Measurements from ENCODE around the gene PARVG.

PARVG gene

DNA sequence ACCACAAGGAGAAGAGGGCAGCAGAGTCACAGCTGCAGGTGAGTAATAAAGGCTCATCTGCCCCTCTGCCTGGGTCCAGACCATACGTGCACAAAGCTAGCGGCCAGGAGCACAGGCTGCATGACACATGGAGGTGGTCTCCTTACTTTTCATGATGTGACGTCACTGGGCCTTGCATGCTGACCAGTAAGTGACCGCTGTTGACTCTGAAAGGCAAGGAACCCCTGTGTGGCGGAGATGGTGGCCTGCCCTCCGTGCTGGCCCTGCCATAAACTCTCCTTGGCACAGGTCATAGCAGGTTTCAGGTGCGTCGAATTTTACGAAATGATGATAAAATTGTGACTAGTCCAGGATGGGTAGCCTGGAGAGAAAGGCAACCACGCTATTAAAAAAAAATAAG lies 7.6 kb upstream of the PARVG start:
- Histone ChIP-seq H3K4me3 (replicated peaks; ENCODE audit: insufficient read depth, low read length) (peak overlapping the region; percentile 52), H3K27ac (replicated peaks) (peak overlapping the region; percentile 96), H3K27me3 (ENCODE audit: insufficient read depth, poor library complexity, severe bottlenecking) (no peaks in the 10 kb centered on the region)
- TF ChIP-seq GABPA (IDR thresholded peaks at IDR 0.05; ENCODE audit: low read depth) = no peak
- TF ChIP-seq POLR2AphosphoS5 (IDR thresholded peaks at IDR 0.05; ENCODE audit: low read depth) = no peak; the same call in 1 of the 2 replicates
- no peak for TF ChIP-seq SPI1 (IDR thresholded peaks at IDR 0.05; ENCODE audit: borderline replicate concordance, low read depth)
- TF ChIP-seq, protein P1, sequence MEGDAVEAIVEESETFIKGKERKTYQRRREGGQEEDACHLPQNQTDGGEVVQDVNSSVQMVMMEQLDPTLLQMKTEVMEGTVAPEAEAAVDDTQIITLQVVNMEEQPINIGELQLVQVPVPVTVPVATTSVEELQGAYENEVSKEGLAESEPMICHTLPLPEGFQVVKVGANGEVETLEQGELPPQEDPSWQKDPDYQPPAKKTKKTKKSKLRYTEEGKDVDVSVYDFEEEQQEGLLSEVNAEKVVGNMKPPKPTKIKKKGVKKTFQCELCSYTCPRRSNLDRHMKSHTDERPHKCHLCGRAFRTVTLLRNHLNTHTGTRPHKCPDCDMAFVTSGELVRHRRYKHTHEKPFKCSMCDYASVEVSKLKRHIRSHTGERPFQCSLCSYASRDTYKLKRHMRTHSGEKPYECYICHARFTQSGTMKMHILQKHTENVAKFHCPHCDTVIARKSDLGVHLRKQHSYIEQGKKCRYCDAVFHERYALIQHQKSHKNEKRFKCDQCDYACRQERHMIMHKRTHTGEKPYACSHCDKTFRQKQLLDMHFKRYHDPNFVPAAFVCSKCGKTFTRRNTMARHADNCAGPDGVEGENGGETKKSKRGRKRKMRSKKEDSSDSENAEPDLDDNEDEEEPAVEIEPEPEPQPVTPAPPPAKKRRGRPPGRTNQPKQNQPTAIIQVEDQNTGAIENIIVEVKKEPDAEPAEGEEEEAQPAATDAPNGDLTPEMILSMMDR (IDR thresholded peaks at IDR 0.05; ENCODE audit: insufficient read depth, low read length) = no peak
- TF ChIP-seq, protein P2, sequence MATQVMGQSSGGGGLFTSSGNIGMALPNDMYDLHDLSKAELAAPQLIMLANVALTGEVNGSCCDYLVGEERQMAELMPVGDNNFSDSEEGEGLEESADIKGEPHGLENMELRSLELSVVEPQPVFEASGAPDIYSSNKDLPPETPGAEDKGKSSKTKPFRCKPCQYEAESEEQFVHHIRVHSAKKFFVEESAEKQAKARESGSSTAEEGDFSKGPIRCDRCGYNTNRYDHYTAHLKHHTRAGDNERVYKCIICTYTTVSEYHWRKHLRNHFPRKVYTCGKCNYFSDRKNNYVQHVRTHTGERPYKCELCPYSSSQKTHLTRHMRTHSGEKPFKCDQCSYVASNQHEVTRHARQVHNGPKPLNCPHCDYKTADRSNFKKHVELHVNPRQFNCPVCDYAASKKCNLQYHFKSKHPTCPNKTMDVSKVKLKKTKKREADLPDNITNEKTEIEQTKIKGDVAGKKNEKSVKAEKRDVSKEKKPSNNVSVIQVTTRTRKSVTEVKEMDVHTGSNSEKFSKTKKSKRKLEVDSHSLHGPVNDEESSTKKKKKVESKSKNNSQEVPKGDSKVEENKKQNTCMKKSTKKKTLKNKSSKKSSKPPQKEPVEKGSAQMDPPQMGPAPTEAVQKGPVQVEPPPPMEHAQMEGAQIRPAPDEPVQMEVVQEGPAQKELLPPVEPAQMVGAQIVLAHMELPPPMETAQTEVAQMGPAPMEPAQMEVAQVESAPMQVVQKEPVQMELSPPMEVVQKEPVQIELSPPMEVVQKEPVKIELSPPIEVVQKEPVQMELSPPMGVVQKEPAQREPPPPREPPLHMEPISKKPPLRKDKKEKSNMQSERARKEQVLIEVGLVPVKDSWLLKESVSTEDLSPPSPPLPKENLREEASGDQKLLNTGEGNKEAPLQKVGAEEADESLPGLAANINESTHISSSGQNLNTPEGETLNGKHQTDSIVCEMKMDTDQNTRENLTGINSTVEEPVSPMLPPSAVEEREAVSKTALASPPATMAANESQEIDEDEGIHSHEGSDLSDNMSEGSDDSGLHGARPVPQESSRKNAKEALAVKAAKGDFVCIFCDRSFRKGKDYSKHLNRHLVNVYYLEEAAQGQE (IDR thresholded peaks at IDR 0.05; ENCODE audit: insufficient replicate concordance, low read depth) = no peak
- no peak for DNase-seq (ENCODE audit: low read depth in 1 of 2, low spot score in 1 of 2)

DNA sequence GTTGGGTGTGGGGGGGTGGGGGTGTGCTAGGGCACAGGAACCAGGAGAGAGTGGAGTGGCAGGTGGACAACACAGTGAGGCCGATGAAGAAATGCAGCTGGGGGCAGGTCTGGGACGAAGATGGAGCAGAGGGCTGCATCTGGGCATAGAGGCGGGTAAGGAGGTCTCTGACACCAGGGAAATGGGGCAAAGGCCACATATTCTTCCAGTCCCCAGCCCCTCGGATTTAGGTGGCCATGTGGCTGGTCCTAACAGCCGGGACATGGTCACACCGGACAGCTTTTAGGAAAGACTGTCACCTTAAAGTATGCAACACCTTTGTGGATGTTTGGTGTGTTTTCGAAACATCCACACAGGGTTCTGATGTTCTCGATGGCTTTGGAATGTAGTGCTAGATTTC lies 5.0 kb upstream of the PARVG start:
- Histone ChIP-seq H3K27me3 (ENCODE audit: insufficient read depth, poor library complexity, severe bottlenecking) (no peaks in the 10 kb centered on the region), H3K4me3 (replicated peaks; ENCODE audit: insufficient read depth, low read length) (no peak overlapping the region), H3K27ac (replicated peaks) (no peak overlapping the region)
- TF ChIP-seq POLR2AphosphoS5 (IDR thresholded peaks at IDR 0.05; ENCODE audit: low read depth) (no peak), SPI1 (IDR thresholded peaks at IDR 0.05; ENCODE audit: borderline replicate concordance, low read depth) (no peak), GABPA (IDR thresholded peaks at IDR 0.05; ENCODE audit: low read depth) (no peak)
- TF ChIP-seq, protein P1 (IDR thresholded peaks at IDR 0.05; ENCODE audit: insufficient read depth, low read length) = no peak
- TF ChIP-seq, protein P2 (IDR thresholded peaks at IDR 0.05; ENCODE audit: insufficient replicate concordance, low read depth) = no peak
- no peak for DNase-seq (ENCODE audit: low read depth in 1 of 2, low spot score in 1 of 2)

DNA sequence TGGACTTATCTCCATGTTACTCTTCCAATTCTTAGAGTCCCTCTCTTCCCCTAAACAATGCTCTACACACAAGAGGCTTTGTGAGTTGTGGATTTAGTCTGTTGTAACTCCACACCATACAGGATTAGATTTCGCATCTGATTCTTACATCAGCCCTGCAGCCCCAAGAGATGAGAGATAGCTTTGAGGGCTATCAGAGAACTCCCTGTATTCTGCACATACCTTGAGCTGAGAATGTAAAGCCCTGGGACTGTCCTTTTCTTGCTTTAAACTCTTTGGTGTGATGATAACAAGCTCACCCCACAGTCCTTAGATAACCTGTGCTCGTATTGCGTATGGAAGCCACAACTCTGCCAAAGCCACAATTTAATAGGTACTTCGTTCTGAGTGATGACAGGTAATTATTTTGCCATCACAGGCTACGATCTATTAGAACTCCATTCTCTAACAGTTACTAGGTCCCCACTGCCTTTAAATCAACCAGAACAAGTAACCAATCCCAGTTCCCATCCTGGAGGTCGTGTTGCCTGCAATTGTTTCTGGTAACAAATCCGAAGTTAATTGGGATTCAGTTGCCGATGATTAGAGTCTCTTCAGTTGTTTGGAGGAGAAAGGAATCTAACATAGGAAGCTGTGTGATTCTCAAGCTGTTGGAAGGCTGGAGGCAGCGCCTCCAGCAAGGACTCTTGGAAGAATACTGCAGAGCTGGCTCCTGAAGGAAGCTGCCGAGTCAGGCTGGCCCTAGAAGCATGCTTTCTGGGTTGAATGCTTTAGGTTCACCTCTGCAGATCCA lies 1.3 kb upstream of the PARVG start:
- DNase-seq (ENCODE audit: low read depth in 1 of 2, low spot score in 1 of 2) = no peak
- Histone ChIP-seq H3K27me3 (ENCODE audit: insufficient read depth, poor library complexity, severe bottlenecking) (no peaks in the 10 kb centered on the region), H3K27ac (replicated peaks) (peak overlapping the region; percentile 97), H3K4me3 (replicated peaks; ENCODE audit: insufficient read depth, low read length) (peak overlapping the region; percentile 74)
- TF ChIP-seq, protein P2 (IDR thresholded peaks at IDR 0.05; ENCODE audit: insufficient replicate concordance, low read depth) = no peak
- TF ChIP-seq GABPA (IDR thresholded peaks at IDR 0.05; ENCODE audit: low read depth) = no peak
- no peak for TF ChIP-seq POLR2AphosphoS5 (IDR thresholded peaks at IDR 0.05; ENCODE audit: low read depth)
- TF ChIP-seq SPI1 (IDR thresholded peaks at IDR 0.05; ENCODE audit: borderline replicate concordance, low read depth) = no peak
- TF ChIP-seq, protein P1 (IDR thresholded peaks at IDR 0.05; ENCODE audit: insufficient read depth, low read length) = no peak

All from HL-60 (cell line).